HCT116 (cell line): ENCODE results near the gene MEGF6. TPM values are rescaled to one million over a fixed set of nuclear protein-coding genes. Genes with fewer than 3 reads are reported as not detected.

Experiments
- ATAC-seq: fragments of 200-7000 bp; cut with Tn5 transposase; 2 replicates; pipeline ENCODE4 v1.9.1; 2020; ENCODE audit warnings: mild to moderate bottlenecking, moderate library complexity
- BruUV-seq: library from RNA; stranded (reverse); fragments of 400-500 nt; replicated peaks from 2 replicates; lab custom pipeline; 2021; lab: Mats Ljungman, UMichigan
- CTCF ChIA-PET: fragments of 300-600 bp; sonication (Branson Sonifier 250); formaldehyde crosslinking; loops from one replicate; lab custom pipeline; 2021; ENCODE audit warnings: antibody characterized with exemption; lab: Charles Lee
- POLR2A ChIA-PET: fragments of 300-600, 350-600 bp; sonication (Branson Sonifier 250); formaldehyde crosslinking; loops from one replicate; lab custom pipeline; 2021; ENCODE audit warnings: antibody characterized with exemption; lab: Charles Lee
- RAD21 ChIA-PET, 2 experiments: fragments of 300-600 bp; sonication (Branson Sonifier 250); formaldehyde crosslinking; loops; one replicate each; lab custom pipeline; 2023; ENCODE audit warnings: low total read pairs in 2 of 2; ENCODE audit not compliant: uncharacterized antibody in 2 of 2, unreplicated experiment in 2 of 2, low non-redundant PET in 1 of 2; lab: Charles Lee
- DNase-seq: peaks from one replicate; pipeline ENCODE4 v3.0.0-alpha.2; 2010; ENCODE audit warnings: low read depth, low spot score
- H2AFZ ChIP-seq: fragments of 200-600 bp; shearing (Covaris generic), sonication (generic); 2 replicates; pipeline ENCODE4 v1.6.1; 2017; ENCODE audit warnings: low read depth, mixed run types, mixed read lengths, antibody characterized with exemption, low read length; ENCODE audit not compliant: poor library complexity, severe bottlenecking
- H3K27ac ChIP-seq: 2 replicates; pipeline ENCODE4 v1.5.1; 2012; ENCODE audit warnings: low read depth, low read length
- H3K27me3 ChIP-seq: fragments of 200-600 bp; sonication (generic); 2 replicates; pipeline ENCODE4 v1.6.1; 2016; ENCODE audit warnings: mixed run types, low read length, mixed read lengths; ENCODE audit not compliant: insufficient read depth
- H3K36me3 ChIP-seq, 2 experiments: fragments of 200-500 bp in 1 of 2; fragments of 200-600 bp in 1 of 2; sonication (Bioruptor generic) in 1 of 2; sonication (generic) in 1 of 2; 2 replicates each; pipeline versions ENCODE4 v1.5.1 to v1.6.1; 2014 to 2016; ENCODE audit warnings: low read length in 2 of 2, inconsistent platforms in 1 of 2, mixed read lengths in 1 of 2, mixed run types in 1 of 2; ENCODE audit not compliant: insufficient read depth in 2 of 2, control insufficient read depth in 1 of 2
- H3K4me1 ChIP-seq, 2 experiments: fragments of 200-600 bp in 1 of 2; sonication (generic) in 1 of 2; 2 replicates each; pipeline versions ENCODE4 v1.5.1 to v1.6.1; 2012 to 2017; ENCODE audit warnings: low read length in 2 of 2, inconsistent platforms in 1 of 2, mild to moderate bottlenecking in 1 of 2, mixed read lengths in 1 of 2, mixed run types in 1 of 2, moderate library complexity in 1 of 2; ENCODE audit not compliant: insufficient read depth in 2 of 2, control insufficient read depth in 1 of 2
- H3K4me2 ChIP-seq: fragments of 200-600 bp; sonication (generic); 2 replicates; pipeline ENCODE4 v1.6.1; 2017; ENCODE audit warnings: mixed run types, low read length, mixed read lengths
- H3K4me3 ChIP-seq, 2 experiments: fragments of 200-600 bp in 1 of 2; sonication (generic) in 1 of 2; replicated peaks in 1 of 2; 2 replicates each; pipeline ENCODE4 v1.5.1; 2011 to 2016; ENCODE audit warnings: low read length in 2 of 2, control low read depth in 1 of 2, low read depth in 1 of 2, mild to moderate bottlenecking in 1 of 2, mixed read lengths in 1 of 2, mixed run types in 1 of 2
- H3K79me2 ChIP-seq: fragments of 200-600 bp; sonication (generic); 2 replicates; pipeline ENCODE4 v1.6.1; 2017; ENCODE audit warnings: mild to moderate bottlenecking, mixed run types, low read length, moderate library complexity, mixed read lengths; ENCODE audit not compliant: insufficient read depth
- H3K9ac ChIP-seq: fragments of 200-600 bp; sonication (generic); 2 replicates; pipeline ENCODE4 v1.6.1; 2016; ENCODE audit warnings: low read length, mixed read lengths
- H3K9me2 ChIP-seq: fragments of 200-600 bp; sonication (generic), shearing (Covaris generic); 2 replicates; pipeline ENCODE4 v1.6.1; 2017; ENCODE audit warnings: mixed run types, mild to moderate bottlenecking, moderate library complexity; ENCODE audit not compliant: insufficient read depth
- H3K9me3 ChIP-seq, 2 experiments: fragments of 200-500 bp in 1 of 2; fragments of 200-600 bp in 1 of 2; sonication (Bioruptor generic) in 1 of 2; sonication (generic) in 1 of 2; 2 replicates each; pipeline ENCODE4 v1.6.1; 2014 to 2017; ENCODE audit warnings: low read length in 2 of 2, mixed read lengths in 2 of 2, inconsistent platforms in 1 of 2, low read depth in 1 of 2, mild to moderate bottlenecking in 1 of 2, mixed run types in 1 of 2, moderate library complexity in 1 of 2; ENCODE audit not compliant: control insufficient read depth in 1 of 2, insufficient read depth in 1 of 2
- H4K20me1 ChIP-seq: fragments of 200-600 bp; sonication (generic), shearing (Covaris generic); 2 replicates; pipeline ENCODE4 v1.6.1; 2017; ENCODE audit warnings: mixed run types, mild to moderate bottlenecking, moderate library complexity; ENCODE audit not compliant: insufficient read depth
- ATF3 ChIP-seq: IDR thresholded peaks from 2 replicates; pipeline ENCODE4 v1.6.1; 2012
- CBX3 ChIP-seq: IDR thresholded peaks from 2 replicates; pipeline ENCODE4 v1.6.1; 2012; ENCODE audit warnings: low read depth
- CEBPB ChIP-seq: IDR thresholded peaks from 2 replicates; pipeline ENCODE4 v1.6.1; 2012; ENCODE audit warnings: low read depth
- CTCF ChIP-seq, 3 experiments: fragments of 200-600 bp in 1 of 3; sonication (generic) in 1 of 3; IDR thresholded peaks in 2 of 3; conservative IDR thresholded peaks in 1 of 3; 2 replicates each; pipeline ENCODE4 v1.5.1; 2012 to 2017; ENCODE audit warnings: low read depth in 2 of 3, low read length in 2 of 3, antibody characterized with exemption in 1 of 3, borderline replicate concordance in 1 of 3, control low read depth in 1 of 3, mild to moderate bottlenecking in 1 of 3, mixed read lengths in 1 of 3, mixed run types in 1 of 3, moderate library complexity in 1 of 3; ENCODE audit not compliant: insufficient read depth in 1 of 3
- EGR1 ChIP-seq: IDR thresholded peaks from 2 replicates; pipeline ENCODE4 v1.6.1; 2012; ENCODE audit warnings: low read depth
- ELF1 ChIP-seq: IDR thresholded peaks from 2 replicates; pipeline ENCODE4 v1.6.1; 2012; ENCODE audit warnings: low read depth, borderline replicate concordance
- EZH2 ChIP-seq: fragments of 200-600 bp; sonication (generic); IDR thresholded peaks from 2 replicates; pipeline ENCODE4 v1.6.1; 2017; ENCODE audit warnings: antibody characterized with exemption, mixed run types
- EZH2phosphoT487 ChIP-seq: fragments of 200-600 bp; IDR thresholded peaks from 2 replicates; pipeline ENCODE4 v1.6.1; 2018; ENCODE audit warnings: antibody characterized with exemption, borderline replicate concordance
- FOSL1 ChIP-seq: IDR thresholded peaks from 2 replicates; pipeline ENCODE4 v1.6.1; 2012; ENCODE audit warnings: low read depth
- JUND ChIP-seq: IDR thresholded peaks from 2 replicates; pipeline ENCODE4 v1.6.1; 2012
- POLR2A ChIP-seq: IDR thresholded peaks from 2 replicates; pipeline ENCODE4 v1.7.0; 2011; ENCODE audit warnings: borderline replicate concordance; ENCODE audit not compliant: insufficient read depth, insufficient read length; ENCODE audit errors: extremely low read depth
- POLR2AphosphoS5 ChIP-seq: IDR thresholded peaks from 2 replicates; pipeline ENCODE4 v1.6.1; 2011; ENCODE audit warnings: mild to moderate bottlenecking, low read depth, low read length, moderate library complexity
- REST ChIP-seq: IDR thresholded peaks from 2 replicates; pipeline ENCODE4 v1.6.1; 2012; ENCODE audit warnings: low read depth
- SIN3A ChIP-seq: IDR thresholded peaks from 2 replicates; pipeline ENCODE4 v1.6.1; 2012; ENCODE audit warnings: low read depth
- SP1 ChIP-seq: IDR thresholded peaks from 2 replicates; pipeline ENCODE4 v1.6.1; 2012; ENCODE audit warnings: low read depth
- TCF7L2 ChIP-seq: IDR thresholded peaks from 2 replicates; pipeline ENCODE4 v1.7.0; 2011; ENCODE audit warnings: borderline replicate concordance, inconsistent platforms; ENCODE audit not compliant: insufficient read depth, insufficient read length; ENCODE audit errors: extremely low read depth
- YY1 ChIP-seq: IDR thresholded peaks from 2 replicates; pipeline ENCODE4 v1.6.1; 2011; ENCODE audit warnings: low read length, low read depth, moderate library complexity, mild to moderate bottlenecking; ENCODE audit not compliant: insufficient replicate concordance; ENCODE audit errors: extremely low read depth
- ZFX ChIP-seq: fragments of 450-650 bp; IDR thresholded peaks from 2 replicates; pipeline ENCODE4 v1.6.1; 2017
- ZNF274 ChIP-seq: fragments of 200-500 bp; sonication (Bioruptor generic); IDR thresholded peaks from 2 replicates; pipeline ENCODE4 v1.6.1; 2014; ENCODE audit warnings: mild to moderate bottlenecking, low read depth, low read length, inconsistent platforms
- intact Hi-C: fragments of 100-400 bp; cut with micrococcal nuclease; formaldehyde crosslinking; loops from 2 replicates; pipeline ENCODE4 v1.10.0; 2022
- total RNA-seq: library from RNA; stranded (reverse); gene quantifications from one replicate; pipeline ENCODE4 v1.2.1, GENCODE V29; 2021; ENCODE audit not compliant: unreplicated experiment
- TF ChIP-seq, protein P1 (sequence below): IDR thresholded peaks from 2 replicates; pipeline ENCODE4 v1.6.1; 2011; ENCODE audit warnings: mild to moderate bottlenecking, low read length, moderate library complexity; ENCODE audit not compliant: insufficient replicate concordance; ENCODE audit errors: extremely low read depth

The MEGF6 gene
- total RNA-seq, 1 experiment from 2014 or later, result 47.6 TPM

GRCh38 chr1:3476666-3477065, 134.6 kb downstream of the MEGF6 start:
- H3K4me3 ChIP-seq, result no peak overlapping the region
- H3K27me3 ChIP-seq, result no peaks in the 10 kb centered on the region
- no peaks in the 10 kb centered on the region for H3K9me2 ChIP-seq
- H3K4me1 ChIP-seq, result peaks cover 0 to 5% of the 10 kb centered on the region in 2 experiments; a peak in 2 of 4 replicates
- no peaks in the 10 kb centered on the region for H3K9me3 ChIP-seq
- H3K27ac ChIP-seq, result no peak overlapping the region
- no TSS peak for BruUV-seq
- ATAC-seq (0 out of 2 replicates have a peak, but pooled peaks have one; percentile 18), DNase-seq (no peak)
- no peak overlapping the region for H3K9ac ChIP-seq
- POLR2A ChIA-PET, result no interaction called here
- TF ChIP-seq ZNF274 (no peak), CBX3 (no peak), YY1 (no peak), EZH2 (no peak), FOSL1 (no peak), EGR1 (no peak), POLR2AphosphoS5 (no peak), CTCF (IDR thresholded peaks at IDR 0.05 in 2 of 3, conservative IDR thresholded peaks at IDR 0.05 in 1 of 3; ENCODE audit: borderline replicate concordance in 1 of 3, insufficient read depth in 1 of 3, low read depth in 2 of 3, low read length in 2 of 3) (no peak), ELF1 (no peak), REST (no peak), EZH2phosphoT487 (no peak), SIN3A (no peak), TCF7L2 (no peak), CEBPB (no peak), POLR2A (no peak), SP1 (no peak), JUND (no peak), ATF3 (no peak), ZFX (no peak)
- TF ChIP-seq, protein P1, sequence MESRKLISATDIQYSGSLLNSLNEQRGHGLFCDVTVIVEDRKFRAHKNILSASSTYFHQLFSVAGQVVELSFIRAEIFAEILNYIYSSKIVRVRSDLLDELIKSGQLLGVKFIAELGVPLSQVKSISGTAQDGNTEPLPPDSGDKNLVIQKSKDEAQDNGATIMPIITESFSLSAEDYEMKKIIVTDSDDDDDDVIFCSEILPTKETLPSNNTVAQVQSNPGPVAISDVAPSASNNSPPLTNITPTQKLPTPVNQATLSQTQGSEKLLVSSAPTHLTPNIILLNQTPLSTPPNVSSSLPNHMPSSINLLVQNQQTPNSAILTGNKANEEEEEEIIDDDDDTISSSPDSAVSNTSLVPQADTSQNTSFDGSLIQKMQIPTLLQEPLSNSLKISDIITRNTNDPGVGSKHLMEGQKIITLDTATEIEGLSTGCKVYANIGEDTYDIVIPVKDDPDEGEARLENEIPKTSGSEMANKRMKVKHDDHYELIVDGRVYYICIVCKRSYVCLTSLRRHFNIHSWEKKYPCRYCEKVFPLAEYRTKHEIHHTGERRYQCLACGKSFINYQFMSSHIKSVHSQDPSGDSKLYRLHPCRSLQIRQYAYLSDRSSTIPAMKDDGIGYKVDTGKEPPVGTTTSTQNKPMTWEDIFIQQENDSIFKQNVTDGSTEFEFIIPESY, result no peak
- no peak overlapping the region for H3K4me2 ChIP-seq
- intact Hi-C loops, result no loop called here
- RAD21 ChIA-PET, result no interaction called here
- H4K20me1 ChIP-seq, result no peaks in the 10 kb centered on the region
- no peak overlapping the region for H2AFZ ChIP-seq
- H3K36me3 ChIP-seq, result peaks cover 0 to 3% of the 10 kb centered on the region in 2 experiments; a peak in 1 of 4 replicates
- no peaks in the 10 kb centered on the region for H3K79me2 ChIP-seq
- CTCF ChIA-PET, result no interaction called here
